ENCODE results near the gene CYP1B1.
"Not testable (repeated sequence)": the region's sequence is repeated elsewhere in the genome, so short reads cannot be mapped to it uniquely, and the experiment has no call there.

The CYP1B1 gene

GRCh38 chr2:38032946-38033345, 43.0 kb downstream of the CYP1B1 start:
- DNase-seq (ENCODE audit: low read depth), result no peak

GRCh38 chr2:38030635-38031355, 45.2 kb downstream of the CYP1B1 start:
- DNase-seq (ENCODE audit: low read depth), result no peak

- DNase-seq (ENCODE audit: low read depth), result no peak
Measured at GRCh38 chr2:38029512-38029911, 46.4 kb downstream of the CYP1B1 start.

GRCh38 chr2:38028829-38029228, 47.1 kb downstream of the CYP1B1 start:
- no peak for DNase-seq (ENCODE audit: low read depth)

GRCh38 chr2:38026846-38027245, 49.1 kb downstream of the CYP1B1 start:
- no peak for DNase-seq (ENCODE audit: low read depth)

- DNase-seq (ENCODE audit: low read depth), result no peak
Measured at GRCh38 chr2:38021589-38021988, 54.4 kb downstream of the CYP1B1 start.

GRCh38 chr2:38020359-38021069, 55.4 kb downstream of the CYP1B1 start:
- not testable (repeated sequence) for DNase-seq (ENCODE audit: low read depth)

GRCh38 chr2:38017836-38018235, 58.1 kb downstream of the CYP1B1 start:
- no peak for DNase-seq (ENCODE audit: low read depth)
